Caki2 (cell line): ENCODE data around the gene SLC39A9. TPM values are rescaled to one million over a fixed set of nuclear protein-coding genes. Genes with fewer than 3 reads are reported as not detected.
"Not testable (repeated sequence)": the region's sequence is repeated elsewhere in the genome, so short reads cannot be mapped to it uniquely, and the experiment has no call there.

Experiments used
- DNase-seq: peaks from one replicate; pipeline ENCODE4 v3.0.0-alpha.2; 2015; ENCODE audit warnings: low read depth
- in situ Hi-C: cut with HindIII; loops from 2 replicates; pipeline ENCODE4 v1.10.0; 2016; ENCODE audit warnings: low sequenced_read_pairs, low pct_unique_long_range_greater_than_20kb, mixed read lengths
- total RNA-seq: library from RNA; depleted of rRNA; stranded (reverse); fragments of >200 nt; shearing (Covaris generic); gene quantifications from 2 replicates; pipeline ENCODE4 v1.2.3, GENCODE V29; 2014; ENCODE audit warnings: low replicate concordance

The SLC39A9 gene
- total RNA-seq, 1 experiment from 2014 or later = 75.9 TPM

DNA sequence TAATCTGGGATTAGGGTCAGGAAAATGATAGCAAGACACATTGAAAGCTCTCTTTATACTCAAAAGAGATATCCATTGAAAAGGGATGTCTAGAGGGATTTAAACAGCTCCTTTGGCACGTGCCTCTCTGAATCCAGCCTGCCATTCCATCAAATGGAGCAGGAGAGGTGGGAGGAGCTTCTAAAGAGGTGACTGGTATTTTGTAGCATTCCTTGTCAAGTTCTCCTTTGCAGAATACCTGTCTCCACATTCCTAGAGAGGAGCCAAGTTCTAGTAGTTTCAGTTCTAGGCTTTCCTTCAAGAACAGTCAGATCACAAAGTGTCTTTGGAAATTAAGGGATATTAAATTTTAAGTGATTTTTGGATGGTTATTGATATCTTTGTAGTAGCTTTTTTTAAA, 60.6 kb downstream of the SLC39A9 start:
- in situ Hi-C loops = no loop called here
- no peak for DNase-seq

- peak; percentile 38 for DNase-seq
- in situ Hi-C loops = no loop called here
These were observed 61.7 kb downstream of the SLC39A9 start for GRCh38 chr14:69460093-69460701.

DNA sequence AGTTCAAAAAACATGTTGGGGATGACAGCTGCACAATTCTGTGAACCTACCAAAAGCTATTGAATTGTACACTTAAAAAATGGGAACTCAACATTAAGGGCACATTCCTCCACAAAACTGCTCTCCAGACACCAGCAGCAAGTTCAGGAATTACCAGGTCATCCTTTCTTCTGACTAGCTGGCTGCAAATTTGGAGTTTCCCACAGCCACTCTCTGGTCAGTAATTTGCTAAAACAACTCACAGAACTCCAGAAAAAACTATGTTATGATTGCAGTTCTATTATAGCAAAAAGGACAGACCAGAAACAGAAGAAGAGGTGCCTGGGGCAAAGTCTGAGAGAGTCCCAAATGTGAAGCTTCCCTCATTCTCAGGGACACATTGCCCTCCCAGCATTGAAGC, 65.9 kb downstream of the SLC39A9 start:
- in situ Hi-C loops = no loop called here
- DNase-seq = no peak

DNA sequence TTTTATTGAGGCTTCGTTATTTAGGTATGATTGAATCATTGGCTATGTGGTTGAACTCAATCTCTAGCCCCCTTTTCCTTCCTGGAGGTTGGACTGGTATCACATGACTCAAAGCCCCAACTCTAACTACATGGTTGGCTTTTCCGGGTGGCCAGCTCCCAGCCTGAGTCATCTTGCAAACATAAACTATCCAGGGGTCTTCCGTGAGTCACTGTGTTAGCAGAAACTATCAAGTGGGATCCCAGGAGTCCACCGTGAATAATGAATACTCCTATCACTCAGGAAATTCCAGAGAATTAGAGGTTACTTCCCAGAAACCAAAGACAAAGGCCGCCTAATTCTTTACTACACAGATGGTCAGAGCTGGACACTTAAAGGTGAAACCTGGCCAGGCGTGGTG, 66.3 kb downstream of the SLC39A9 start:
- in situ Hi-C loops = no loop called here
- DNase-seq = peak; percentile 80

GRCh38 chr14:69468949-69469348, 70.5 kb downstream of the SLC39A9 start:
- in situ Hi-C loops = no loop called here
- DNase-seq = no peak

GRCh38 chr14:69471436-69471835, 72.9 kb downstream of the SLC39A9 start:
- no peak for DNase-seq
- in situ Hi-C loops = no loop called here

GRCh38 chr14:69471916-69472315, 73.4 kb downstream of the SLC39A9 start:
- in situ Hi-C loops = no loop called here
- no peak for DNase-seq

GRCh38 chr14:69473260-69473659, 74.8 kb downstream of the SLC39A9 start:
- no peak for DNase-seq
- in situ Hi-C loops = no loop called here

- in situ Hi-C loops = no loop called here
- DNase-seq = no peak
These were observed 75.5 kb downstream of the SLC39A9 start for GRCh38 chr14:69473946-69474345.

DNA sequence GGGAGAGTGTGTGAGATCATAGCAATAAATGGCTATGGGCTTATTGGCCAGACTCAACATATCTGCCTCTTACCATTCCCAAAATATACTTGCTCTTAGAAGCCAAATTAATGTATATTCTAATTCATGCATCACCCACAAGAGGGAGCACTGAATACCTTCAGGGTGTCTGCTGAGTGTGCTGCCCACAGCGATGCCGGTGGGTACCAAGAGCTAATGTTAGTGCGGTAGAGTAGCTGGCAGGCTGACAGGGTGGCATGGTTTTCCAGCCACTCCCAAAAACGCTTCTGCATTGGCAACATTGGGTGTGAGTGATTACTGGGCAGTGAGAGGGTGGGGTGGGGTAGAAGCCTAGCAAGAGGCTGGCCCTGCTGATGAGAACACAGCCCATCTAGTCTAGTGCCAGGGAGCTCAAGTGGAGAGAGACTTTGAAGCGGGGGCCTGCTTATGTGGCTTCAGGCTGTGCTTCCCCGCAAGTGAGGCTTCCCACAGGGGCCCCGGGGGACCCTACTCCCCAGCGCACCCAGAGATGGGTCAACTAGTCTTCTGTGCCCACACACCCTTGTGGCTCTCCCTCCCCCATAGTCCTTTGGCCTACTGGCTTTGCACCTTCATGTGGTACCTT, 76.8 kb downstream of the SLC39A9 start:
- in situ Hi-C loops = no loop called here
- no peak for DNase-seq

GRCh38 chr14:69476824-69477450, 78.4 kb downstream of the SLC39A9 start:
- in situ Hi-C loops, DNase-seq: not testable (repeated sequence)

- DNase-seq, in situ Hi-C loops: not testable (repeated sequence)
These were observed 79.6 kb downstream of the SLC39A9 start for GRCh38 chr14:69478055-69478454.

DNA sequence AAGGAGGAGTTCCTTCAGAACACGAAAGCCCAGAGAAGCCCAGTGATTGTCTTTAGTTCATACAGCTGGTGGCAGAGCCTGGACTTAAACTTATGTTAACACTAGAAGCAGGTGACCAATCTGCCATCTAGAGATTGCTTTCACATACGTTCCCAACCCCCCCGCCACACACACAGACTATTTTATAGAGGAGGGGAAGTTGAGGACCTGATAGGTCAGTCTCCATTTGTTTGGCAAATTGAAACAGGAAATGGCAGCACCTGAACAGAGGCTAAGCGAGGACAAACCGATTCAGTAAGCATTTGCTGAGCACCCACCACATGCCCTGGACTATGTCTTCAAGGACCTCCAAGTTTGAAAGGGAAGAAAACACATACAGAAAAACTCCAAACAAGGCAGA, 81.2 kb downstream of the SLC39A9 start:
- DNase-seq = no peak
- in situ Hi-C loops = no loop called here

DNA sequence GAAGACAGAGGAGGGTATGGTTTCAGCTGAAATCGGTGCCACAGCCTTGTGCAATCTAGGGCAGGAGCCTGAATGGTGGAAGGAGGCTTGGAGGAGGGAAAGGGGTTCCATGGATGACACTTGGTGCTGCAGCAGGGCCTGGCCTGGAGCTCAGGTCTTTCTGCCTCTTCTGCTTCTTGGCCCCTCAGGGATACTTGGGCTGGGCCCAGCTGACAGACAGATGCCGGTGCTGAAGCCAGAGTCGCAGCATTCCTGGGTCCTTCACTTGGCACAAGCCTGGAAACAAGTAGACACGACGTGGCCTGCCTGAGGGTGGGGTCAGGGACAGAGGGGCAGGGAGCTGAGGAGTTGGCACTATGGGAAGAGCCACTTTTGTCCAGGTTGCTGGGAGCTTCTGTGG, 81.6 kb downstream of the SLC39A9 start:
- DNase-seq = no peak
- in situ Hi-C loops = no loop called here

GRCh38 chr14:69481815-69482568, 83.5 kb downstream of the SLC39A9 start:
- DNase-seq = peak; percentile 61
- in situ Hi-C loops = no loop called here

DNA sequence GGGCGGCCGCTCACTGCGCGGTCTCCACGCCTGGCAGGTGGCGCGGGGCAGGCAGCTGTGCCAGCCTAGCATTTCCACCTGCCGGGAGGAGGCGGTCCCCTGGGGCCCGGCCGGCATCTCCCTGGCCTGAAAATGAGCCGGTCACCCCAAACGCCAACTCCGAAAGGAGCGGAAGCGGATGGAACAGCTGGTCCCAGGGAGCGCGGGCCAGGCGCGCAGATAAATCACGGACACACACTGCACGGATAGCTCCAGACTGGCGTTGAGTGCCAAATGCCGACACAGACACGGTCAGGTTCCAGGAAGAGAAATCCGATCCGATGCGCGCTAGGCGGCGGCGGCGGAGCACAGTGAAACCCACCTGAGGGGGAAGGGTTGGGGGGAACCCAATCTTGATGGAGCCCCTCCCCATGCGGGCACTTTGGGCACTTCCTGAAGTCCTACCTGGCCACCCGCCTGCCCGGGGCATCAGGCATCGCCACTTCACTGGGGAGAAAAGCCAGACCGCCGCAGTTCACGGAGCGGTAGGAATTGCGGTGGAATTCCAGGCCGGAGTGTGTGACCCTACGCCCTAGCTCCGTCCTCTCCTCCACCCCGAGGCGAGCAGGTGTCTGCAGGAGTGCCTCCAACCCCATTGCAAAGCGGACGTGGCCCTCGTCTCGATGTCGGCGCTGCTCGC, 85.4 kb downstream of the SLC39A9 start:
- no peak for DNase-seq
- in situ Hi-C loops = no loop called here

GRCh38 chr14:69484444-69485314, 86.2 kb downstream of the SLC39A9 start, which contains the start of gene PLEKHD1:
Gene PLEKHD1 (plus strand): TSS chr14:69484728. CDS start chr14:69484966, 238 bp downstream.
- DNase-seq = no peak
- in situ Hi-C loops = no loop called here

- in situ Hi-C loops = no loop called here
- DNase-seq = no peak
These were observed 86.8 kb downstream of the SLC39A9 start for GRCh38 chr14:69485315-69485660.
